GM23338 (cell line): ENCODE data around the gene CCDC183.

ENCODE experiments used
- CREB1 ChIP-seq: fragments of 250-450 bp; sonication (Bioruptor Pico); IDR thresholded peaks from 2 replicates; pipeline ENCODE4 v1.5.0; 2020; ENCODE audit warnings: low read depth, mild to moderate bottlenecking, moderate library complexity
- ETS1 ChIP-seq: IDR thresholded peaks from 2 replicates; pipeline ENCODE4 v1.6.1; 2016; ENCODE audit warnings: antibody characterized with exemption
- EZH2 ChIP-seq: fragments of 200-600 bp; sonication (generic); IDR thresholded peaks from one replicate; pipeline ENCODE4 v1.8.0; 2017; ENCODE audit warnings: antibody characterized with exemption, mild to moderate bottlenecking, low read depth; ENCODE audit not compliant: unreplicated experiment
- EZH2phosphoT487 ChIP-seq: fragments of 200-600 bp; sonication (generic); IDR thresholded peaks from one replicate; pipeline ENCODE4 v1.8.1; 2018; ENCODE audit warnings: antibody characterized with exemption; ENCODE audit not compliant: unreplicated experiment
- JUNB ChIP-seq: IDR thresholded peaks from one replicate; pipeline ENCODE4 v1.6.1; 2016; ENCODE audit warnings: antibody characterized with exemption; ENCODE audit not compliant: unreplicated experiment
- NANOG ChIP-seq: IDR thresholded peaks from 2 replicates; pipeline ENCODE4 v1.6.1; 2016; ENCODE audit warnings: antibody characterized with exemption, borderline replicate concordance
- POLR2AphosphoS5 ChIP-seq: IDR thresholded peaks from 2 replicates; pipeline ENCODE4 v1.6.1; 2016; ENCODE audit warnings: antibody characterized with exemption, low read depth
- REST ChIP-seq: IDR thresholded peaks from one replicate; pipeline ENCODE4 v1.6.1; 2018; ENCODE audit warnings: antibody characterized with exemption; ENCODE audit not compliant: unreplicated experiment
- STAT1 ChIP-seq: IDR thresholded peaks from one replicate; pipeline ENCODE4 v1.6.1; 2016; ENCODE audit warnings: antibody characterized with exemption; ENCODE audit not compliant: unreplicated experiment
- ZNF114 ChIP-seq: fragments of 250-450 bp; sonication (Bioruptor Pico); IDR thresholded peaks from 2 replicates; pipeline ENCODE4 v1.5.0; 2020; ENCODE audit warnings: mild to moderate bottlenecking, moderate library complexity
- ZNF331 ChIP-seq: fragments of 250-450 bp; sonication (Bioruptor Pico); IDR thresholded peaks from 2 replicates; pipeline ENCODE4 v1.5.0; 2020; ENCODE audit warnings: low read depth, mild to moderate bottlenecking, moderate library complexity
- TF ChIP-seq, protein P1 (sequence below), 2 experiments: fragments of 200-600 bp in 1 of 2; sonication (generic) in 1 of 2; conservative IDR thresholded peaks; 2 replicates each; pipeline versions ENCODE4 v1.5.1 to v1.6.1; 2016 to 2017; ENCODE audit warnings: antibody characterized with exemption in 2 of 2, low read depth in 2 of 2, mild to moderate bottlenecking in 2 of 2, moderate library complexity in 1 of 2
- TF ChIP-seq, protein P2 (sequence below): fragments of 250-450 bp; sonication (Bioruptor Pico); IDR thresholded peaks from 2 replicates; pipeline ENCODE4 v1.5.0; 2020; ENCODE audit warnings: mild to moderate bottlenecking, moderate library complexity

GRCh38 chr9:136759001-136759400, 37.1 kb upstream of the CCDC183 start:
- TF ChIP-seq CREB1 (CRISPR knock-in tag) = no peak
- no peak for TF ChIP-seq POLR2AphosphoS5
- TF ChIP-seq EZH2phosphoT487 = no peak
- TF ChIP-seq, protein P1, sequence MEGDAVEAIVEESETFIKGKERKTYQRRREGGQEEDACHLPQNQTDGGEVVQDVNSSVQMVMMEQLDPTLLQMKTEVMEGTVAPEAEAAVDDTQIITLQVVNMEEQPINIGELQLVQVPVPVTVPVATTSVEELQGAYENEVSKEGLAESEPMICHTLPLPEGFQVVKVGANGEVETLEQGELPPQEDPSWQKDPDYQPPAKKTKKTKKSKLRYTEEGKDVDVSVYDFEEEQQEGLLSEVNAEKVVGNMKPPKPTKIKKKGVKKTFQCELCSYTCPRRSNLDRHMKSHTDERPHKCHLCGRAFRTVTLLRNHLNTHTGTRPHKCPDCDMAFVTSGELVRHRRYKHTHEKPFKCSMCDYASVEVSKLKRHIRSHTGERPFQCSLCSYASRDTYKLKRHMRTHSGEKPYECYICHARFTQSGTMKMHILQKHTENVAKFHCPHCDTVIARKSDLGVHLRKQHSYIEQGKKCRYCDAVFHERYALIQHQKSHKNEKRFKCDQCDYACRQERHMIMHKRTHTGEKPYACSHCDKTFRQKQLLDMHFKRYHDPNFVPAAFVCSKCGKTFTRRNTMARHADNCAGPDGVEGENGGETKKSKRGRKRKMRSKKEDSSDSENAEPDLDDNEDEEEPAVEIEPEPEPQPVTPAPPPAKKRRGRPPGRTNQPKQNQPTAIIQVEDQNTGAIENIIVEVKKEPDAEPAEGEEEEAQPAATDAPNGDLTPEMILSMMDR (conservative IDR thresholded peaks at IDR 0.05; ENCODE audit: low read depth in 2 of 2) = no peak
- no peak for TF ChIP-seq EZH2
- no peak for TF ChIP-seq JUNB
- no peak for TF ChIP-seq REST
- TF ChIP-seq ZNF331 (CRISPR knock-in tag) = no peak
- TF ChIP-seq ETS1 = no peak
- TF ChIP-seq ZNF114 (CRISPR knock-in tag) = no peak
- TF ChIP-seq STAT1 = no peak
- TF ChIP-seq, protein P2, sequence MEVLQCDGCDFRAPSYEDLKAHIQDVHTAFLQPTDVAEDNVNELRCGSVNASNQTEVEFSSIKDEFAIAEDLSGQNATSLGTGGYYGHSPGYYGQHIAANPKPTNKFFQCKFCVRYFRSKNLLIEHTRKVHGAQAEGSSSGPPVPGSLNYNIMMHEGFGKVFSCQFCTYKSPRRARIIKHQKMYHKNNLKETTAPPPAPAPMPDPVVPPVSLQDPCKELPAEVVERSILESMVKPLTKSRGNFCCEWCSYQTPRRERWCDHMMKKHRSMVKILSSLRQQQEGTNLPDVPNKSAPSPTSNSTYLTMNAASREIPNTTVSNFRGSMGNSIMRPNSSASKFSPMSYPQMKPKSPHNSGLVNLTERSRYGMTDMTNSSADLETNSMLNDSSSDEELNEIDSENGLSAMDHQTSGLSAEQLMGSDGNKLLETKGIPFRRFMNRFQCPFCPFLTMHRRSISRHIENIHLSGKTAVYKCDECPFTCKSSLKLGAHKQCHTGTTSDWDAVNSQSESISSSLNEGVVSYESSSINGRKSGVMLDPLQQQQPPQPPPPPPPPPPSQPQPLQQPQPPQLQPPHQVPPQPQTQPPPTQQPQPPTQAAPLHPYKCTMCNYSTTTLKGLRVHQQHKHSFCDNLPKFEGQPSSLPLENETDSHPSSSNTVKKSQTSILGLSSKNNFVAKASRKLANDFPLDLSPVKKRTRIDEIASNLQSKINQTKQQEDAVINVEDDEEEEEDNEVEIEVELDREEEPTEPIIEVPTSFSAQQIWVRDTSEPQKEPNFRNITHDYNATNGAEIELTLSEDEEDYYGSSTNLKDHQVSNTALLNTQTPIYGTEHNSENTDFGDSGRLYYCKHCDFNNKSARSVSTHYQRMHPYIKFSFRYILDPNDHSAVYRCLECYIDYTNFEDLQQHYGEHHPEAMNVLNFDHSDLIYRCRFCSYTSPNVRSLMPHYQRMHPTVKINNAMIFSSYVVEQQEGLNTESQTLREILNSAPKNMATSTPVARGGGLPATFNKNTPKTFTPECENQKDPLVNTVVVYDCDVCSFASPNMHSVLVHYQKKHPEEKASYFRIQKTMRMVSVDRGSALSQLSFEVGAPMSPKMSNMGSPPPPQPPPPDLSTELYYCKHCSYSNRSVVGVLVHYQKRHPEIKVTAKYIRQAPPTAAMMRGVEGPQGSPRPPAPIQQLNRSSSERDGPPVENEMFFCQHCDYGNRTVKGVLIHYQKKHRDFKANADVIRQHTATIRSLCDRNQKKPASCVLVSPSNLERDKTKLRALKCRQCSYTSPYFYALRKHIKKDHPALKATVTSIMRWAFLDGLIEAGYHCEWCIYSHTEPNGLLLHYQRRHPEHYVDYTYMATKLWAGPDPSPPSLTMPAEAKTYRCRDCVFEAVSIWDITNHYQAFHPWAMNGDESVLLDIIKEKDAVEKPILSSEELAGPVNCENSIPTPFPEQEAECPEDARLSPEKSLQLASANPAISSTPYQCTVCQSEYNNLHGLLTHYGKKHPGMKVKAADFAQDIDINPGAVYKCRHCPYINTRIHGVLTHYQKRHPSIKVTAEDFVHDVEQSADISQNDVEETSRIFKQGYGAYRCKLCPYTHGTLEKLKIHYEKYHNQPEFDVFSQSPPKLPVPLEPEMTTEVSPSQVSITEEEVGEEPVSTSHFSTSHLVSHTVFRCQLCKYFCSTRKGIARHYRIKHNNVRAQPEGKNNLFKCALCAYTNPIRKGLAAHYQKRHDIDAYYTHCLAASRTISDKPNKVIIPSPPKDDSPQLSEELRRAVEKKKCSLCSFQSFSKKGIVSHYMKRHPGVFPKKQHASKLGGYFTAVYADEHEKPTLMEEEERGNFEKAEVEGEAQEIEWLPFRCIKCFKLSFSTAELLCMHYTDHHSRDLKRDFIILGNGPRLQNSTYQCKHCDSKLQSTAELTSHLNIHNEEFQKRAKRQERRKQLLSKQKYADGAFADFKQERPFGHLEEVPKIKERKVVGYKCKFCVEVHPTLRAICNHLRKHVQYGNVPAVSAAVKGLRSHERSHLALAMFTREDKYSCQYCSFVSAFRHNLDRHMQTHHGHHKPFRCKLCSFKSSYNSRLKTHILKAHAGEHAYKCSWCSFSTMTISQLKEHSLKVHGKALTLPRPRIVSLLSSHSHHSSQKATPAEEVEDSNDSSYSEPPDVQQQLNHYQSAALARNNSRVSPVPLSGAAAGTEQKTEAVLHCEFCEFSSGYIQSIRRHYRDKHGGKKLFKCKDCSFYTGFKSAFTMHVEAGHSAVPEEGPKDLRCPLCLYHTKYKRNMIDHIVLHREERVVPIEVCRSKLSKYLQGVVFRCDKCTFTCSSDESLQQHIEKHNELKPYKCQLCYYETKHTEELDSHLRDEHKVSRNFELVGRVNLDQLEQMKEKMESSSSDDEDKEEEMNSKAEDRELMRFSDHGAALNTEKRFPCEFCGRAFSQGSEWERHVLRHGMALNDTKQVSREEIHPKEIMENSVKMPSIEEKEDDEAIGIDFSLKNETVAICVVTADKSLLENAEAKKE (CRISPR knock-in tag) = no peak
- TF ChIP-seq NANOG = no peak
